Measurements from ENCODE around the gene TSPAN10.
A peak's percentile ranks its signal among the peaks of the same experiment; 100 is the strongest.

TSPAN10 gene

GRCh38 chr17:81665205-81666091, 28.5 kb downstream of the TSPAN10 start:
- TF ChIP-seq CTCF (conservative IDR thresholded peaks at IDR 0.05) = no peak
- H3K27ac ChIP-seq = peak overlapping the region; percentile 93

- H3K27ac ChIP-seq = peak overlapping the region; percentile 93
- no peak for TF ChIP-seq CTCF (conservative IDR thresholded peaks at IDR 0.05)
These were observed 29.0 kb downstream of the TSPAN10 start for GRCh38 chr17:81666092-81666341.

- TF ChIP-seq CTCF (conservative IDR thresholded peaks at IDR 0.05) = no peak
- H3K27ac ChIP-seq = peak within 1 kb of the TSS; percentile 93
These were observed 29.6 kb downstream of the TSPAN10 start, which contains the start of the genes CCDC137 and OXLD1 for GRCh38 chr17:81666342-81667191. Gene CCDC137, plus strand, starts transcription at chr17:81666737. Its CDS starts 30 bp downstream, at chr17:81666767. Gene OXLD1, minus strand, starts transcription at chr17:81666605. Its CDS starts 28 bp downstream, at chr17:81666577.

GRCh38 chr17:81667754-81668153, 30.8 kb downstream of the TSPAN10 start:
- no peak for TF ChIP-seq CTCF (conservative IDR thresholded peaks at IDR 0.05)
- H3K27ac ChIP-seq = peak overlapping the region; percentile 93

GRCh38 chr17:81672504-81672903, 35.5 kb downstream of the TSPAN10 start:
- H3K27ac ChIP-seq = no peak overlapping the region
- no peak for TF ChIP-seq CTCF (conservative IDR thresholded peaks at IDR 0.05)

GRCh38 chr17:81672954-81673353, 36.0 kb downstream of the TSPAN10 start:
- no peak overlapping the region for H3K27ac ChIP-seq
- TF ChIP-seq CTCF (conservative IDR thresholded peaks at IDR 0.05) = no peak

- TF ChIP-seq CTCF (conservative IDR thresholded peaks at IDR 0.05) = no peak
- no peak overlapping the region for H3K27ac ChIP-seq
These were observed 36.7 kb downstream of the TSPAN10 start for GRCh38 chr17:81673561-81674258.

All from VCaP (cell line).